SIG-M5 (cell line): ENCODE measurements around the gene TMCC1.
"Not testable (repeated sequence)": the region's sequence is repeated elsewhere in the genome, so short reads cannot be mapped to it uniquely, and the experiment has no call there.

ENCODE experiments used
- DNase-seq: peaks from one replicate; lab custom pipeline; 2025; lab: John Stamatoyannopoulos, UW

Gene TMCC1

DNA sequence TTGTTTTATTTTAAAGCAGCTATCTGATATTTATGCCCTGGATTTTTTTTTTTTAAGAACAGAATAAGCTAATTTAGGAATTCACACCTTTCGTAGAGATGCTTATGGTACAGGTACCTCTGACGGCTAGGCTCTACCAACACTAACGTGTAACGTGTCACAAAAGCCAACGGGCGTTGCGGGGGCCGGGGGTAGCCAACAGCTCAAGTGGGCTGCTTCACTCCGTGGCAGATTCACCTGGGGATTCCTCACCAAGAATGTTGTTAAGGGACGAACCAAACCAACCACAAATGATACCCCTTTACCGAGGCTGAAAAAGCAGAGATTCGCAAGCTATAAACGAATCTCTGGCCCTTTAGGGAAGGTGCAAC, 1.0 kb downstream of the TMCC1 start:
- DNase-seq: no peak

DNA sequence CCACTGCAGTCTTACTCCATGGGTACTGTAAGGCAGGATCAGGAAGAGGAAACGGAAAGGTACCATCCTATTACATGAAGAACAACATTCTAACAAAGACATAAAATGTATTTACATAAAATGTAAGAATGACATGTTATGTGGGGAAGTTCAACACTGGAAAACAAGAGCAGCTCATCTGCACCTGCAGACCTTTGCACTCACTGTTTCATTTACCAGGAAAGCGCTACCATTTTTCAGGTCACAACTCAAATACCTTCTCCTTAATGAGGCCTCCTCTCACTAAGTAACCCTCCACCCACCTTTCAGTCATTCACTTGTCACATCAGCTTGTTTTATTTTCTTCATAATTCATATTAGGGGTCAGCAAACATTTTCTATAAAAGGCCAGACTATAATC, 2.6 kb downstream of the TMCC1 start:
- no peak for DNase-seq

DNA sequence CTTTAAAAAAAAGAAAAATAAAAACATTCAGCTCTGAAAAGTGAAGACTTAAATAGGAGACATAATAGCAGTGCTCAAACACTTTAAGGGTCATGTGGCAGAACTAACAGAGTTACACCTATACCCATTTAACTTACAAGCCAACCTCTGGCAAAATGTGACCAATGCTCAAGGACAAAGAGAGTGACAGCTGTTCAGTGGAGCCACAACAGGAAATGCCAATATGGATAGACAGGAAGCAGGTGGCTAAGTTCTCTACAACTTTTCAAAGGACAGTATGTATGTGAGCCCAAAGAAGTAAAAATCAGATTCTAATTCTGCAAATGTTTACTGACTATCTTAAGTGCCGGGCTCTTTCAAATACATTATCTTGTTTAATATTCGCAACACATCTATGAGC, 3.4 kb downstream of the TMCC1 start:
- DNase-seq: no peak

DNA sequence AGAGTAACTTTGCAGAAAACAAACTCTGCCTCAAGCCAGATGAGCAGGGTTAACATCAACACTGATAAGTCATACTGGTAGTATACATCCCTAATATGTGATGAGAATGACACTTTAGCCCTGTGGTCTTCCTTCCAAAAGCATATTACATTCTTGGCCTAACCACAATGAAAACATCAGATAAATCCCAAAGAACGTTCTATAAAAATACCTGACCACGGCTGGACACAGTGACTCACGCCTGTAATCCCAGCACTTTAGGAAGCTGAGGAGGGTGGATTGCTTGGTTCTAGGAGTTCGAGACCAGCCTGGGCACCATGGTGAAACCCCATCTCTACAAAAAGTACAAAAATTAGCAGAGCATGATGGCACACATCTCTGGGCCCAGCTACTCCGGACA, 4.7 kb downstream of the TMCC1 start:
- DNase-seq: no peak

DNA sequence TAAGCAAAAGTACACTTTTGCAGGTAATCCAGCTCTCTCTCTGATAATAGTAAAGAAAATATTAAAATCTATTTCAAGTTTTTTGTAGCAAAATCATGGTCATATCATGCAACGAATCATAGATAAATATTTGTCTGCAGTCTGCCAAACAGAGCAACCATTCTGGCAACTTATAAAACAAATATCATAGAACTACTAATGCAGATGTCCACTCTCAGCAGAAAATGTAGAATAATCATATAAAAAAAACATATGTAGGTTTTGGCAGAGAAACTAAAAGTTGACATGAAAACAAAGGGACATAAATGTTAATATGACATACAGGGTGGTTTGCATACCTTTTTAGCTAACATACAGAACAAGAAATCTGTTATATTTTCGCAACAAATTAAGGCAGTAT, 12.2 kb downstream of the TMCC1 start:
- DNase-seq: no peak

GRCh38 chr3:129878355-129878754, 15.2 kb downstream of the TMCC1 start:
- DNase-seq: no peak

- not testable (repeated sequence) for DNase-seq
These were observed 19.0 kb downstream of the TMCC1 start for GRCh38 chr3:129874479-129874878.

- DNase-seq: no peak
These were observed 24.6 kb downstream of the TMCC1 start for GRCh38 chr3:129868912-129869311.

DNA sequence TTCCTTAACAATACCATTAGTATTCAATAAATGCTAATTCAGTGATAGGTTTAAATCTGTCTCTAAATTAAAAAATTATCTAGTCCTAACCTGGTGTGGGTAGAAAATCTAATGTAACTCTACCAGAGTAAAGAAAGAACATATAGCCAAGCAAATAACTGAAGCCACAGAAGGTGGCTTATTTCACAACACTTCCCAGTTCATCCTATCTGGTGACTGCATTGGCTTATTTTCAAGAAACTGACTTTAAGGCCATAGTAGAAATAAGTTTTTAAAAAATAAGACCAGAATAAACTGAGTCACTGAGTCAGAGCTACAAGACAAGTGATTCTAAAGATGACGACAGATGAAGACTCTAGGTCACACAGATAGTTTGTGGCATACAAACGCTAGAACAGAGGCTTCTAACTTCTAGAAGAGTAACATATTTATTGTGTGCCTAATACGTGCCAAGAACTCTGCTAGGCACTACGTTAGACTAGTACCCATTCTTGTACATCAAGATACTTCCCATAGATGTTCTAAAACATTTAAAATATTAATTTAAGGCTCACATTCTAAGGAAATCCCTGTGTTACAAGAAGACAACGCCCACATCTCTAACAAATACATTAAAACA, 25.9 kb downstream of the TMCC1 start:
- no peak for DNase-seq

DNA sequence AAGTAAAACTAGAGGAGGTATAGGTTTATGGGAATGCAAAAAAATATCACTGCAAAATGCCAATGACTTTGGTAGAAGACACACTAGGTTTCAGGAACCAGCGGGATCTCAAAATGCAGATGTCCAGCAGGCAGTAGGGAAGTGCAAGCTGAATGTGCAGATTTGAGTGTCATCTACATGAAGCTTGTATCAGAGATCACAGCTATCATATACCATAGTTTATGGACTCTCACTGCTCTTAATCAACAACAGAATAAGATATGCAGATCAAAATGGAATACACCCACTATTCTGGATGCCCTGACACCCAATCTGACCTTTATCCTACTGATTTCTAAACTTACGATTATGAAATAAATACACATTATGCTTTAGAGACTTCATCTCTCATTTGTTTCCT, 27.7 kb downstream of the TMCC1 start:
- DNase-seq: no peak

DNA sequence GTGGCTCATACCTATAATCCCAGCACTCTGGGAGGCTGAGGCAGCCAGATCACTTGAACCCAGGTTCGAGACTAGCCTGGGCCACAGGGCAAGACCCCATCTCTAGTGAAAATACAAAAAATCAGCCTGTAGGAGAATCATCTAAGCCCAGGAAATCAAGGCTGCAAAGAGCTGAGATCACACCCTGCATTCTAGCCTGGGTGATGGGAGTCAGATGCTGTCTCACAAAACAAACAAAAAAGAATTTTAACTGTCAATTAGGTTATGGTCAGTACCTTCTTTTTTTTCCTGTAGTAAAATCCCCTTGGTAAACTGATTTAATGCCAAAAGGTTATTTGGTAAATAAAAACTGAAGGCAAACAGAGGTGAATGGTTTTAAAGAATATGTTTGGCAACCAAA, 29.0 kb downstream of the TMCC1 start:
- no peak for DNase-seq

DNA sequence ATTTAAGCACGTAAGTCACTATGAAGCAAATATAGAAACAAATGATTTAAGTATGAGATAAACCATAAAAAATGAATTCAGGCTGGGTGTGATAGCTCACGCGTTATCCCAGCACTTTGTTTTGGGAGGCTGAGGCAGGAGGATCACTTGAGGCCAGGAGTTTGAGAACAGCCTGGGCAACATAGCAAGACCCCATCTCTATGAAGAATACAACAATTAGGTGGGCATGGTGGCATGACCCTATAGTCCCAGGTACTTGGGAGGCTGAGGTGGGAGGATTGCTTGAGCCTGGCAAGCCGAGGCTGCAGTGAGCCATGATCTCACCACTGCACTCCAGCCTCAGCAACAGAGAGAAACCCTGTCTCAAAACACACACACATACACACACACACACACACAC, 34.2 kb downstream of the TMCC1 start:
- DNase-seq: no peak

- DNase-seq: no peak
These were observed 35.6 kb downstream of the TMCC1 start for GRCh38 chr3:129857899-129858298.

GRCh38 chr3:129856790-129857189, 36.7 kb downstream of the TMCC1 start:
- not testable (repeated sequence) for DNase-seq

DNA sequence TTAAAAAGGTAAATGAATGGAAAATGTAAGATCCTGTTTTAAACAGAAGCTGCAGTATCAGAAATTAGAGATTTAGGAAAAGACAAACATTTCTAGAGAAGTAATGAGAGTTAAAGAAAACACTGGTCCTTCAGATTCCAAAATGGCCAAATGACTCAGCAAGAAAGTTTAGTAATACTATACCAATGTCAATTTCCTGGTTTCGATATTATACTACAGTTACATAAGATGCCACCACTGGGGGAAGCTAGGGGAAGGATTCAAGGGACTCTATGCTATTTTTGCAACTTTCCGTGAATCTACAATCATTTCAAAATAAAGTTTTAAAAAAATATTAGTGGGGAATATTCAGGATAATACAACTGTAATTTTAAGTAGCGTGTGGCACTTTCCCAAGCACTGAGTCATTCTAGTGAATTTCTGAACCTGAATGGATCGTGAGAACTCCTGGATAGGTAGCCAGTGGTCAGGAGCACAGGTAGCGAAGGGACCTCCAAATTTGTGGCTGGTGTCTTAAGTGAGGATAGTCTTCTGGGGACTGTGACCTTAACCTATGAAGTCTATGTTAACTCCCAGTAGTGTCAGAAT, 37.6 kb downstream of the TMCC1 start:
- peak; percentile 36 for DNase-seq

- no peak for DNase-seq
These were observed 38.2 kb downstream of the TMCC1 start for GRCh38 chr3:129855170-129855831.

DNA sequence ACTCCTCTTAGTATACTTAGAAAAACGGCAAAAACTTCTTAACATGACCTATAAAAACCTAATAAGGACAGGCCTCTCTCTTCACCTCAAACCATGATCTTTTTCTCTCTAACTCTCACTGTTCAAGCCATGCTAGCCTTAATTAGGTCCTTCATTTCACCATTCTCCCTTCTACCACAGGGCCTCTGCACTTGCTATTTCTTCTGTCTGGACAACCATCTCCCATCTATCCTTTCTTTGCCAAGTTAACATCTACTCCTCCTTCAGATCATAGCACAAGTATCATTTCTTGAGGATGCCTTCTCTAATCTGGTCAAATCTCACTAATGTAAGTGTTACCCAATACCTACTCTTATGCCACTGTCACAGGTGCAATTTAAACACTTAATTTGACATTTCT, 39.1 kb downstream of the TMCC1 start:
- DNase-seq: no peak

DNA sequence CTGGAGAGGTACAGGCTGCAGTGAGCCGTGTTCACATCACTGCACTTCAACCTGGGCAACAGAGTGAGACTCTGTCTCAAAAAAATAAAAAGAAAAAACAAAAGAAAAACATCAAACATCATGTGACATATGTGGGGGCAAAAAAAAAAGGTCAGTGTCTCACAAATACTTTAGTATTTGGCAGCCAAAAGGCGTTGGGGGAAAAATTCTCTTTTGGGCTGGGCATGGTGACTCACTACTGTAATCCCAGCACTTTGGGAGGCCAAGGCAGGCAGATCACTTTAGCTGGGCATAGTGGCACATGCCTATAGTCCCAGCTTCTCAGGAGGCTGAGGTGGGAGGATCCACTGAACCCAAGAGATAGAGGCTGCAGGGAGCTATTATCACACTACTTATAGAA, 47.6 kb downstream of the TMCC1 start:
- DNase-seq: no peak

DNA sequence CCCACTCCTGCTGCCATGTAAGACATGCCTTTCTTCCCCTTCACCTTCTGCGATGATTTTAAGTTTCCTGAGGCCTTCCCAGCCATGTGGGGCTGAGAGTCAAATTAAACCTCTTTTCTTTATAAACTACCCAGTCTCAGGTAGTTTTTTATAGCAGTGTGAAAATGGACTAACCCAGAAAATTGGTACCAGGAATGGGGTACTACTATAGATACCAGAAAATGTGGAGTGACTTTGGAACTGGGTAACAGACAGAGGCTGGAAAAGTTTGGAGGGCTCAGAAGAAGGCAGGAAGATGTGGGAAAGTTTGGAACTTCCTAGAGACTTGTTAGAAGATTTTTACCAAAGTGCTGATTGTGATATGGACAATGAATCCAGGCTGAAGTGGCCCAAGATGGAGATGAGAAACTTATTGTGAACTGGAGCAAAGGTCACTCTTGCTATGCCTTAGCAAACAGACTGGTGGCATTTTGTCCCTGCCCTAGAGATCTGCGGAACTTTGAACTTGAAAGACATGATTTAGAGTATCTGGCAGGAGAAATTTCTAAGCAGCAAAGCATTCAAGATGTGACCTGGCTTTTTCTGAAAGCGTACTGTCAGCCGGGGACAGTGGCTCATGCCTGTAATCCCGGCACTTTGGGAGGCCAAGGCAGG, 52.7 kb downstream of the TMCC1 start:
- DNase-seq: no peak

DNA sequence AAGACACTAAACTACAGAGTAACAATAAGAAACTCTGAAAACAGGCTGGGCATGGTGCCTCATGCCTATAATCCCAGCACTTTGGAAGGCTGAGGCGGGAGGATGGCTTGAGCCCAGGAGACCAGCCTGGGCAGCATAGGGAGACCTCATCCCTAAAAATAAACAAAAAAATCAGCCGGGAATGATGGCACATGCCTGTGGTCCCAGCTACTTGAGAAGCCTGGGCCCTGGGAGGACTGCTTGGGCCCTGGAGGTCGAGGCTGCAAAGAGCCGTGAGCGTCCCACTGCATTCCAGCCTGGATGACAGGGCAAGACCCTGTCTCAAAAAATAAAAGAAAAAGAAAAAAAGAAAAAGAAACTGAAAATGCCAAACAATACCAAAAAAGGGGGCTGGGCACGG, 55.4 kb downstream of the TMCC1 start:
- no peak for DNase-seq

GRCh38 chr3:129837065-129837642, 56.4 kb downstream of the TMCC1 start:
- DNase-seq: no peak

- DNase-seq: no peak
These were observed 57.0 kb downstream of the TMCC1 start for GRCh38 chr3:129836381-129837064.
